SU-DHL-6 (cell line): Measurements from ENCODE around the gene CTNND2.

Experiments used
- EZH2phosphoT487 ChIP-seq: fragments of 200-600 bp; sonication (generic), shearing (Covaris generic); conservative IDR thresholded peaks from 2 replicates; pipeline ENCODE4 v1.6.1; 2018; ENCODE audit warnings: mild to moderate bottlenecking, antibody characterized with exemption, low read length, moderate library complexity, mixed read lengths
- TF ChIP-seq, protein P1 (sequence below): fragments of 200-600 bp; sonication (generic); IDR thresholded peaks from one replicate; pipeline ENCODE4 v1.5.1; 2017; ENCODE audit warnings: antibody characterized with exemption, mild to moderate bottlenecking, low read length, moderate library complexity; ENCODE audit not compliant: insufficient read depth, poor library complexity, severe bottlenecking

DNA sequence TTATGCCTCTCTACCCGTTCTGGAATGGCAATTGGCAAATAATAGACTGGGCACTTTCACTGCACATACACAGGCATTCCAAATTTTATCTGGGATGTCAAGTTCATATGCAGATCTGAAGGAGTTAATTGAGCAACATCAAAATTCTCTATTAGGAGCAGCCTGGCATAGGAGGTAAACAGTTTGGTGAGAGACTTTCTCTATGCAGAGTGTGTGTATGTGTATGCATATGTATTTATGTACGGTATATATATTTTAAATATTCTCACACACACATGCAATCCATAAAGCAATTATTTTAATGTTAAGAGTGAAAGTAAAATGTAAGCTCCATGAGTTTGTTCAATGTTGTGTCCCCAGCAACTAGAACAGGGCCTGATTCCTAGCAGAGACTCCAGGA, 517.8 kb downstream of the CTNND2 start:
- TF ChIP-seq, protein P1, sequence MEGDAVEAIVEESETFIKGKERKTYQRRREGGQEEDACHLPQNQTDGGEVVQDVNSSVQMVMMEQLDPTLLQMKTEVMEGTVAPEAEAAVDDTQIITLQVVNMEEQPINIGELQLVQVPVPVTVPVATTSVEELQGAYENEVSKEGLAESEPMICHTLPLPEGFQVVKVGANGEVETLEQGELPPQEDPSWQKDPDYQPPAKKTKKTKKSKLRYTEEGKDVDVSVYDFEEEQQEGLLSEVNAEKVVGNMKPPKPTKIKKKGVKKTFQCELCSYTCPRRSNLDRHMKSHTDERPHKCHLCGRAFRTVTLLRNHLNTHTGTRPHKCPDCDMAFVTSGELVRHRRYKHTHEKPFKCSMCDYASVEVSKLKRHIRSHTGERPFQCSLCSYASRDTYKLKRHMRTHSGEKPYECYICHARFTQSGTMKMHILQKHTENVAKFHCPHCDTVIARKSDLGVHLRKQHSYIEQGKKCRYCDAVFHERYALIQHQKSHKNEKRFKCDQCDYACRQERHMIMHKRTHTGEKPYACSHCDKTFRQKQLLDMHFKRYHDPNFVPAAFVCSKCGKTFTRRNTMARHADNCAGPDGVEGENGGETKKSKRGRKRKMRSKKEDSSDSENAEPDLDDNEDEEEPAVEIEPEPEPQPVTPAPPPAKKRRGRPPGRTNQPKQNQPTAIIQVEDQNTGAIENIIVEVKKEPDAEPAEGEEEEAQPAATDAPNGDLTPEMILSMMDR, result no peak
- TF ChIP-seq EZH2phosphoT487, result no peak
